Dedifferentiated amniotic fluid mesenchymal stem cell (primary cell): ENCODE measurements around the gene PNISR.
"Not testable (repeated sequence)": the region's sequence is repeated elsewhere in the genome, so short reads cannot be mapped to it uniquely, and the experiment has no call there.

Experiments
- DNase-seq: peaks from one replicate; pipeline ENCODE4 v3.0.0-alpha.2; 2016; ENCODE audit errors: extremely low spot score

PNISR gene

GRCh38 chr6:99424761-99425646 is at the start of gene PNISR:
Gene PNISR (minus strand): TSS chr6:99425308. CDS start chr6:99414659, 10,649 bp downstream.
- DNase-seq: peak; percentile 99

- no peak for DNase-seq
These were observed 48.6 kb upstream of the PNISR start for GRCh38 chr6:99473730-99474129.

- DNase-seq: no peak
These were observed 46.5 kb upstream of the PNISR start for GRCh38 chr6:99471638-99472037.

GRCh38 chr6:99467509-99468106 is 42.5 kb upstream of the PNISR start:
- peak; percentile 23 for DNase-seq

- DNase-seq: not testable (repeated sequence)
These were observed 34.0 kb upstream of the PNISR start for GRCh38 chr6:99459133-99459532.

DNA sequence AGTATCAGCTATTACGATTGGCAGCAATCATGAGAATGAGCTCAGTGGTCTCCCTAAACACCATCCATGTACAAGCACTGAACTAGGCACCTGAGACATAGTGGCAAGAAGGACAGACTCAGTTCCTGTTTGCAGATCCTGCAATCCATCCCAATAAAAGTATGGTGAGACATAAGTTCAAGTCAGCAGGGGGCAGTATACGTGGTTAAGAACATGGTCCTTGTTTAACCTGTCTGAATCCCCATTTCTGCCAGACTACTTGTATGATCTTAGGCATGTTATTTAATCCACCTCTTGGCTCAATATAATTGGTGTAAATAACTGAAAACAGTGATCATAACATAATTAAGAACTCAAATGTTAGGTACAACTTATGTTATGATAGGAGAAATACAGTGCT is 33.2 kb upstream of the PNISR start:
- DNase-seq: no peak

- DNase-seq: peak; percentile 10
These were observed 21.0 kb upstream of the PNISR start for GRCh38 chr6:99446076-99446475.

GRCh38 chr6:99434702-99435530 is 9.8 kb upstream of the PNISR start:
- peak; percentile 52 for DNase-seq

GRCh38 chr6:99432877-99433276 is 7.8 kb upstream of the PNISR start:
- peak; percentile 9 for DNase-seq

GRCh38 chr6:99431901-99432300 is 6.8 kb upstream of the PNISR start:
- DNase-seq: peak; percentile 7

DNA sequence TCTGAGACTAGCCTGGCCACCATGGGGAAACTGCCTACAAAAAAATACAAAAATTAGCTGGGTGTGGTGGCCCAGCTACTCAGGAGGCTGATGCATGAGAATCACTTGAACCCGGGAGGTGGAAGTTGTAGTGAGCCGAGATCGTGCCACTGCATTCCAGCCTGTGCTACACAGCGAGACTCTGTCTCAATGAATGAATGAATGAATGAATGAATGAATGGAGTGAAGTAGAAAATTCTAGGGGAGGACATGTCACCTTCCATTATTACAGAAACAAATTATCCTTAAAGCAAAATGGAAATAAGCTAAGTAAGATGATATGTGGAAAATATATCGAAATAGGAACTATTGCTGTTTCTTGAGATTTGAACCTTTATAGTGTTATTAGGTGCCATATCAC is 2.9 kb upstream of the PNISR start:
- DNase-seq: peak; percentile 6

- no peak for DNase-seq
These were observed 1.3 kb upstream of the PNISR start for GRCh38 chr6:99426451-99426757.

DNA sequence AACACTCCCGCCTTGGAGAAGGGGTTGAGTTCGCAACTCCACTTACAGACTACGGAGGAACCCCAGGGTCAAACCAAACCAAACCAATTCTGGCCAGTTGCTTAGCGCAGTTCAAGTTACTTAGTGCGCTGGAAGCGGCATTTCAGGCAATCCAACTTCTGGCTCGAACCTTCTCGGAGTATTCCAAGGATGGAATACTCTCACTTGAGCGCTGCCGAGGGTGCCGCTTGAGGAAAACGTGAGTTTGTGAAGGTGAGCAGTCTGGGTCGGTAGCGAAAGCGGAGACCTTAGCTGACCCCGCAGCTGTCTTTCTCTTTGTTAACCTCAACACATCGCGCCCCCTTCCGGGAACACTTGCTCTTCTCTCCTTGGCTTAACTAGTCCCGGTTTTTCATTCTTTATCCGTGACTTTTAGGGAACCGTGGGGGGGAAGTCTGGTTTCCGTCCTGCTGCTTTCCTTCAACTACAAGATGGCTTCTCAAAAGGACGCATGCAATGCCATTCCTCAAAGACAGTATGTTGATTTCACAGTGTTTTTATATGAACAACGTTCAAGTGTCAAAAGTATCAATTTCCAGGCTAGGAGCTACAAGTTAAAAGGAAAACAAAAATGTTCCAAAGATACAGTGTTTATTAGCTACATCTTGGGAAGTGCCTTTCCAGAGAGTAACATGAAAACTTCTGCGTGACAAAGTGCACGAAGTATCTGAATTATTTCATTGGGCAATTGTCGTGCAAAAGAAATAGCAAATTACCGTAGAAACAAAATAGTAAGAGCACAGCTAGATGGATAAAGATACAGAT is 741 bp upstream of the PNISR start:
- DNase-seq: peak; percentile 60

DNA sequence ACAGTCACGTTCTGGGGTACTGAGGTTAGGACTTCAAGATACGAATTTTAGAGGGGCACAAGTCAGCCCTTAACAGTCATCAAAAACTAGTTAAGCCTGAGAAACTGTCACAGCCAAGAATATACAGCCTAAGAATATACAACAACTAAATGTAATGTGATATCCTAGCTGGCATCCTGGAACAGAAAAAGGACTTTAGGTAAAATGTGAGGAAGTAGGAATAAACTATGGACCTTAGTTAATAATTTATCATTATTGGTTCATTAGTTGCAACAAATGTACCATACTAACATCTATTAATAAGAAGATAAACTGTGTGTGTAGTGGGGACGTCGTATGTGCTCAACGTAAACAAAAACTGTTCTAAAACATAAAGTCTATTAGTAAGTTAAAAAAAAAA is 1.1 kb downstream of the PNISR start:
- peak; percentile 1 for DNase-seq

DNA sequence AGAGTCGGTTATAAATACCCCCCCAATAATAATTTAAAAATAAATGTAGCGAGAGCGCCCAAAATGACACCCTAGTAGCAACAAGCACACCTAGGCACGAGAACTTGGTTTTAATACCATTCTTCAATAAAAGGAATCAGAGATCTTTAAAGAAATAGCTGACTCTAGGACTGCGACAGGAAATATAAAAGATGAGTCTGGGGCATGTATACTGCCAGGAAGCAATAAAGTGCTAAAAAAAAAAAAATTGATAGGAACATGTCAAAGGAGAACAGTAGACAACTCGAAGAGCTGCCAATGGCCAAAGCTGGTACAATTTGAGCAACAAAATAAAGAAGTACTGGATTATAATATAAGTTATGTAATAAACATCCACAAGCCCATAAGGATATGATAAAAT is 2.2 kb downstream of the PNISR start:
- no peak for DNase-seq

GRCh38 chr6:99416892-99417767 is 8.0 kb downstream of the PNISR start:
- no peak for DNase-seq

DNA sequence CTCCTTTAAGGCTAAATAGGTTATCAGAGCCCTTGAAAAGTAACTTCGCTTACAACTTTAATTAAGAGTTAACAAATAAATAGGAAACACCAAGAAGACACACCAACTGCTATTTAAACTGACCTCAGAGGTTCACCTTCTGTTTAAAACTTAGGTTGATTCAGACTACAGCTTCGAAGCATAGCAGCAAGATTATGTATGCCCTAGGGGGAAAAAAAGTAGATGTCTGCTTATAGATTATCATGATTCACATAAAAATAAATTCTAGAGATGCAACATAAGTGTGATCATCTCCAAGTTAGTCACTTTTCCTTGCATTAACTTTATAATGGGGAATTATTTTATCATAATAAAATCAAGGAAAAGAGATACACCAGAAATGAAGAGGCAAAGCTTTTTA is 8.9 kb downstream of the PNISR start:
- no peak for DNase-seq

- no peak for DNase-seq
These were observed 9.7 kb downstream of the PNISR start for GRCh38 chr6:99415446-99415845.

DNA sequence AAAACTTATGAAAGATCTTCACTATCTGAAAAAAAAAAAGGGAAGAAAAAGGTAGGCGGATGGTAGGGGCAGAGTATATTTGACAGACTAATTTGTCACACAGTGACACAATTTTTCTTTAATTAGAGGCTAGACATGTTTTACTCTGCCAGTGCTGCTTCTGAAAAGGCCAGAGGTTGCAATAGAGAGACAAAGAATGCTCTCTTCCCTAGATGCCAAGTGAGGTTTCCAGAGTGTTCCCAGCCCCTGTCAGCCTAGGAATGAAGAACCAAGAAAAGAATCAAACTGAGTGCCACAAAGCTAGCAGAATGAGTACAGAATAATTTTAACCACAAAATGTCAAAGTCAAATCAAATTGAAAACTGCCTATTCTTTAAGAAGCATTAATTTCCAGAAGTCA is 13.0 kb downstream of the PNISR start:
- no peak for DNase-seq

DNA sequence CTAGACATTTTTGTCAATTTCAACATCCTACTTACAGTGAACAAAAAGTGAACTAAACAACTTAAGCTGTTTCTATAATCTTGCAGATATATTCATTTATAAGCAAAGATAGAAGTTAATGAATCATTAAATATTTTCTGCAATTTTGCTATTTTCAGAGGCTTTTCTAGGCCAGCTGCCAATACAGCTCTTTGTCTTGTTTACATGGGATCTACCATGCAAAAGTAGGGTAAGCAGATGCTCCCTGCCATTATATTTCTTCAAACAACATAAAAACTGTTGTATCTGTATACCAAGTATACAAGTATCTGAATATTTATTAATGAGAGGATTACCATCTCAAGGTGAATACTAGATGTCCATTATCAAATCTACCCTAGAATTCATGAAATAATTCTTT is 15.4 kb downstream of the PNISR start:
- no peak for DNase-seq

DNA sequence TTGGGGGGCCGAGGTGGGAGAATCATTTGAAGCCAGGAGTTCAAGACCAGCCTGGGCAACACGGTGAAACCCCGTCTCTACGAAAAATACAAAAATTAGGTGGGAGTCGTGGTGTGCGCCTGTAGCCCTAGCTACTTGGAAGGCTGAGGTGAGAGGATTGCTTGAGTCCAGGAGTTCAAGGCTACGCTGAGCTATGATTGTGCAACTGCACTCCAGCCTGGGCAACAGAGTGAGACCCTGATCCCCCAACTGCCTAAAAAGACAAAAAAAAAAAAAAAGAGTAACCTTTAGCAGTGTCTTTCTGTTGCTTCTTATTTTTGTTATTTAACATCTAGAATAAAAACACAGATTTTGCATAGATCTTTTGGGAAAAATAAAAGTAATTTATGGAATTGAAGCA is 18.0 kb downstream of the PNISR start:
- DNase-seq: no peak
